H1 (cell line): ENCODE data around the gene OR4E1.
"Not testable (repeated sequence)": the region's sequence is repeated elsewhere in the genome, so short reads cannot be mapped to it uniquely, and the experiment has no call there.

ENCODE experiments used
- BRCA1 ChIP-seq: IDR thresholded peaks from 2 replicates; pipeline ENCODE4 v1.6.1; 2012; ENCODE audit warnings: low read depth, low read length, improper control_type of control experiment
- CBX5 ChIP-seq: fragments of 300-800, 300-1000 bp; sonication (generic); IDR thresholded peaks from 2 replicates; pipeline ENCODE4 v1.7.1; 2016; ENCODE audit warnings: antibody characterized with exemption, low read length, low read depth
- CEBPB ChIP-seq: IDR thresholded peaks from 2 replicates; pipeline ENCODE4 v1.6.1; 2012; ENCODE audit warnings: low read depth, low read length
- FOSL1 ChIP-seq: IDR thresholded peaks from 2 replicates; pipeline ENCODE4 v1.6.1; 2011; ENCODE audit warnings: mild to moderate bottlenecking, low read depth, low read length, moderate library complexity; ENCODE audit not compliant: insufficient read depth
- HDAC2 ChIP-seq, 2 experiments: fragments of 300-600 bp in 1 of 2; sonication (generic) in 1 of 2; IDR thresholded peaks; 2 replicates each; pipeline ENCODE4 v1.6.1; 2011 to 2012; ENCODE audit warnings: low read depth in 2 of 2, low read length in 2 of 2, mild to moderate bottlenecking in 2 of 2, moderate library complexity in 2 of 2, borderline replicate concordance in 1 of 2, inconsistent platforms in 1 of 2
- JUND ChIP-seq: IDR thresholded peaks from 2 replicates; pipeline ENCODE4 v1.6.1; 2011; ENCODE audit warnings: mild to moderate bottlenecking, improper control_type of control experiment, low read length
- POLR2A ChIP-seq, 2 experiments: IDR thresholded peaks; 1 replicate in 1 of 2; 2 replicates in 1 of 2; pipeline ENCODE4 v1.6.1; 2011; ENCODE audit warnings: low read depth in 2 of 2, low read length in 2 of 2, mild to moderate bottlenecking in 2 of 2; ENCODE audit errors: control extremely low read depth in 1 of 2
- RAD21 ChIP-seq, 2 experiments: IDR thresholded peaks in 1 of 2; conservative IDR thresholded peaks in 1 of 2; 2 replicates each; pipeline ENCODE4 v1.6.1; 2011; ENCODE audit warnings: low read depth in 2 of 2, low read length in 2 of 2, improper control_type of control experiment in 1 of 2, inconsistent platforms in 1 of 2, mild to moderate bottlenecking in 1 of 2, moderate library complexity in 1 of 2
- RFX5 ChIP-seq: IDR thresholded peaks from 2 replicates; pipeline ENCODE4 v1.6.1; 2011; ENCODE audit warnings: low read depth, low read length, improper control_type of control experiment, borderline replicate concordance
- SIN3A ChIP-seq, 2 experiments: IDR thresholded peaks in 1 of 2; conservative IDR thresholded peaks in 1 of 2; 2 replicates each; pipeline ENCODE4 v1.6.1; 2011 to 2012; ENCODE audit warnings: low read length in 2 of 2, improper control_type of control experiment in 1 of 2, low read depth in 1 of 2, mild to moderate bottlenecking in 1 of 2
- SP1 ChIP-seq: IDR thresholded peaks from 2 replicates; pipeline ENCODE4 v1.6.1; 2011; ENCODE audit warnings: low read depth, low read length
- SP2 ChIP-seq: IDR thresholded peaks from 2 replicates; pipeline ENCODE4 v1.6.1; 2012; ENCODE audit warnings: mild to moderate bottlenecking, low read length, inconsistent platforms
- TF ChIP-seq, protein P1 (sequence below), 3 experiments: IDR thresholded peaks; 1 replicate in 2 of 3; 2 replicates in 1 of 3; pipeline versions ENCODE4 v1.5.1 to v1.6.1; 2011; ENCODE audit warnings: low read length in 3 of 3, mild to moderate bottlenecking in 3 of 3, inconsistent platforms in 2 of 3, low read depth in 1 of 3, moderate library complexity in 1 of 3; ENCODE audit not compliant: insufficient read depth in 1 of 3; ENCODE audit errors: control extremely low read depth in 1 of 3
- TF ChIP-seq, protein P2 (sequence below): IDR thresholded peaks from 2 replicates; pipeline ENCODE4 v1.6.1; 2012; ENCODE audit warnings: inconsistent platforms

DNA sequence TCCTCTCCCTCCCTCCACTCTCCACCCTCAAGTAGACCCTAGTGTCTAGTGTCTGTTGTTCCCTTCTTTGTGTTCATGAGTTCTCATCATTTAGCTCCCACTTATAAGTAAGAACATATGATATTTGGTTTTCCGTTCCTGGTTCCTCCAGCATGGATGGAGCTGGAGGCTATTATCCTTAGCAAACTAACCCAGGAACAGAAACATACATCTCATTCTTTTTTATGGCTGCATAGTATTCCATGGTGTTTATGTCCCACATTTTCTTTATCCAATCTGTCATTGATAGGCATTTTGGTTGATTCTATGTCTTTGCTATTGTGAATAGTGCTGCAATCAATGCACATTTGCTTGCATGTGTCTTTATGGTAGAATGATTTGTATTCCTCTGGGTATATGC, 43.1 kb downstream of the OR4E1 start:
- TF ChIP-seq JUND; HDAC2 (IDR thresholded peaks at IDR 0.05; ENCODE audit: borderline replicate concordance in 1 of 2, low read depth in 2 of 2, low read length in 2 of 2); RFX5; POLR2A (IDR thresholded peaks at IDR 0.05; ENCODE audit: control extremely low read depth in 1 of 2, low read depth in 2 of 2, low read length in 2 of 2); SP1; RAD21 (IDR thresholded peaks at IDR 0.05 in 1 of 2, conservative IDR thresholded peaks at IDR 0.05 in 1 of 2; ENCODE audit: low read depth in 2 of 2, low read length in 2 of 2); SIN3A (conservative IDR thresholded peaks at IDR 0.05 in 1 of 2, IDR thresholded peaks at IDR 0.05 in 1 of 2; ENCODE audit: low read depth in 1 of 2, low read length in 2 of 2); FOSL1; CBX5; BRCA1; CEBPB; SP2: not testable (repeated sequence)
- TF ChIP-seq, protein P1, sequence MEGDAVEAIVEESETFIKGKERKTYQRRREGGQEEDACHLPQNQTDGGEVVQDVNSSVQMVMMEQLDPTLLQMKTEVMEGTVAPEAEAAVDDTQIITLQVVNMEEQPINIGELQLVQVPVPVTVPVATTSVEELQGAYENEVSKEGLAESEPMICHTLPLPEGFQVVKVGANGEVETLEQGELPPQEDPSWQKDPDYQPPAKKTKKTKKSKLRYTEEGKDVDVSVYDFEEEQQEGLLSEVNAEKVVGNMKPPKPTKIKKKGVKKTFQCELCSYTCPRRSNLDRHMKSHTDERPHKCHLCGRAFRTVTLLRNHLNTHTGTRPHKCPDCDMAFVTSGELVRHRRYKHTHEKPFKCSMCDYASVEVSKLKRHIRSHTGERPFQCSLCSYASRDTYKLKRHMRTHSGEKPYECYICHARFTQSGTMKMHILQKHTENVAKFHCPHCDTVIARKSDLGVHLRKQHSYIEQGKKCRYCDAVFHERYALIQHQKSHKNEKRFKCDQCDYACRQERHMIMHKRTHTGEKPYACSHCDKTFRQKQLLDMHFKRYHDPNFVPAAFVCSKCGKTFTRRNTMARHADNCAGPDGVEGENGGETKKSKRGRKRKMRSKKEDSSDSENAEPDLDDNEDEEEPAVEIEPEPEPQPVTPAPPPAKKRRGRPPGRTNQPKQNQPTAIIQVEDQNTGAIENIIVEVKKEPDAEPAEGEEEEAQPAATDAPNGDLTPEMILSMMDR (IDR thresholded peaks at IDR 0.05; ENCODE audit: control extremely low read depth in 1 of 3, insufficient read depth in 1 of 3, low read depth in 1 of 3, low read length in 3 of 3): not testable (repeated sequence)
- TF ChIP-seq, protein P2, sequence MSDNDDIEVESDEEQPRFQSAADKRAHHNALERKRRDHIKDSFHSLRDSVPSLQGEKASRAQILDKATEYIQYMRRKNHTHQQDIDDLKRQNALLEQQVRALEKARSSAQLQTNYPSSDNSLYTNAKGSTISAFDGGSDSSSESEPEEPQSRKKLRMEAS: not testable (repeated sequence)
